Skeletal muscle tissue (tissue), 4 donors: ENCODE data around the gene SIPA1L3. TPM values are rescaled to one million over a fixed set of nuclear protein-coding genes. Genes with fewer than 3 reads are reported as not detected.

Source experiments
- H3K27ac ChIP-seq: one replicate; pipeline ENCODE4 v1.7.0; 2013; ENCODE audit warnings: mild to moderate bottlenecking, low read depth, low read length, inconsistent platforms
- H3K27me3 ChIP-seq, 3 donors: one replicate each; pipeline ENCODE4 v1.7.0; 2013; ENCODE audit warnings: low read length in 3 of 3; ENCODE audit not compliant: control insufficient read depth in 3 of 3, insufficient read depth in 3 of 3
- H3K36me3 ChIP-seq, 3 donors: one replicate each; pipeline ENCODE4 v1.7.0; 2013; ENCODE audit warnings: low read length in 3 of 3; ENCODE audit not compliant: control insufficient read depth in 3 of 3, insufficient read depth in 3 of 3
- H3K4me1 ChIP-seq, 3 donors: one replicate each; pipeline ENCODE4 v1.7.0; 2013; ENCODE audit warnings: low read length in 3 of 3, mild to moderate bottlenecking in 3 of 3; ENCODE audit not compliant: control insufficient read depth in 3 of 3, insufficient read depth in 3 of 3
- H3K4me3 ChIP-seq, 3 donors: one replicate each; pipeline ENCODE4 v1.7.0; 2013; ENCODE audit warnings: low read length in 3 of 3
- H3K9ac ChIP-seq, 3 donors: one replicate each; pipeline ENCODE4 v1.7.0; 2013; ENCODE audit warnings: low read length in 3 of 3, mild to moderate bottlenecking in 3 of 3, moderate library complexity in 2 of 3, low read depth in 1 of 3
- H3K9me3 ChIP-seq, 3 donors: one replicate each; pipeline ENCODE4 v1.7.0; 2013; ENCODE audit warnings: low read length in 3 of 3; ENCODE audit not compliant: control insufficient read depth in 3 of 3
- total RNA-seq: library from RNA; depleted of rRNA; stranded (reverse); fragments of >200 nt; gene quantifications from one replicate; pipeline ENCODE4 v1.2.3, GENCODE V29; 2014
- donor health status: Osteomylitis.

SIPA1L3 gene
- total RNA-seq, 1 donor from 2014 or later = 3.7 TPM

DNA sequence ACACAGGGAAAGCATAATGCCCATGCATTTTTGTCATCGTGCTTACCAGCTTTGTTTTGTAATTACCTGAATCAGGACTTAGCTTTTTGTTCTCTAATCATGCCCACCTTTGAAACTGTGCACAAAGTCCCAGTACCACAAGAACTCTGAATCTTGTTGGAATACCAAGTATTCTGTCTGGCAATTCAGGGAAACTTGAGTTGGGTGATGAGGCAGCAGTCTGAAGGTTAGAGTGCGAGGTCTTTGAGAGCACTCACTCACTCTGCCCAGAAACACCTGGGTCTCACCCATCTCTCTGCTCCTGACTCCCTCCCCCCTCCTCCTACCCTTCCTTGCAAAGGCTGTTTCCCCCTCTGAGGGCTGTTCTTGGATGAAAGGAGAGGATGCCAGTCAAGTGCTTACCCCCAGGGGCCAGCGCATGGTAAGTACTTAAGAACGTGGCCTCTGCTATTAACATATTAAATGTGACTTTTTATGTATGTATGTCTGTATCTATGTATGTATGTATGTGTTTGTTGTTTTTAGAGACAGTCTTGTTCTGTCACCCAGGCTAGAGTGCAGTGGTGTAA lies 22.4 kb downstream of the SIPA1L3 start:
- Histone ChIP-seq H3K27me3 (no peaks in the 10 kb centered on the region), H3K9me3 (no peaks in the 10 kb centered on the region), H3K4me1 (peaks cover 24 to 38% (median 31%) of the 10 kb centered on the region in 3 donors), H3K9ac (no peak overlapping the region), H3K36me3 (no peaks in the 10 kb centered on the region), H3K4me3 (no peak overlapping the region), H3K27ac (no peak overlapping the region)

- Histone ChIP-seq H3K9me3 (peaks cover 0 to 2% (median 2%) of the 10 kb centered on the region in 3 donors), H3K4me3 (no peak overlapping the region), H3K27ac (no peak overlapping the region), H3K4me1 (peaks cover 24 to 39% (median 34%) of the 10 kb centered on the region in 3 donors), H3K9ac (no peak overlapping the region), H3K27me3 (no peaks in the 10 kb centered on the region), H3K36me3 (no peaks in the 10 kb centered on the region)
These were observed 23.4 kb downstream of the SIPA1L3 start for GRCh38 chr19:37930416-37930815.

- H3K4me3 ChIP-seq = peak overlapping the region; percentile 22 to 51 (median 33)
- H3K27ac ChIP-seq = peak overlapping the region; percentile 41
- peak overlapping the region in 2 of 3 donors; percentile 9 to 45 for H3K9ac ChIP-seq
- peaks cover 24 to 34% (median 33%) of the 10 kb centered on the region in 3 donors for H3K4me1 ChIP-seq
- peaks cover 0 to 8% (median 2%) of the 10 kb centered on the region in 3 donors for H3K9me3 ChIP-seq
- H3K27me3 ChIP-seq = no peaks in the 10 kb centered on the region
- H3K36me3 ChIP-seq = no peaks in the 10 kb centered on the region
These were observed 25.1 kb downstream of the SIPA1L3 start for GRCh38 chr19:37931881-37932655.

GRCh38 chr19:37932985-37933936 lies 26.3 kb downstream of the SIPA1L3 start:
- Histone ChIP-seq H3K4me3 (peak overlapping the region in 2 of 3 donors; percentile 4 to 13), H3K27ac (peak overlapping the region; percentile 45), H3K9me3 (peaks cover 0 to 8% (median 2%) of the 10 kb centered on the region in 3 donors), H3K36me3 (no peaks in the 10 kb centered on the region), H3K4me1 (peaks cover 24 to 34% (median 33%) of the 10 kb centered on the region in 3 donors), H3K9ac (peak overlapping the region in 1 of 3 donors; percentile 35), H3K27me3 (no peaks in the 10 kb centered on the region)

GRCh38 chr19:37933937-37934358 lies 26.9 kb downstream of the SIPA1L3 start:
- peak overlapping the region in 2 of 3 donors; percentile 4 to 9 for H3K4me3 ChIP-seq
- H3K27me3 ChIP-seq = no peaks in the 10 kb centered on the region
- peaks cover 24 to 34% (median 29%) of the 10 kb centered on the region in 3 donors for H3K4me1 ChIP-seq
- peak overlapping the region; percentile 45 for H3K27ac ChIP-seq
- peaks cover 0 to 8% (median 2%) of the 10 kb centered on the region in 3 donors for H3K9me3 ChIP-seq
- peak overlapping the region in 1 of 3 donors; percentile 35 for H3K9ac ChIP-seq
- no peaks in the 10 kb centered on the region for H3K36me3 ChIP-seq

GRCh38 chr19:37935341-37935740 lies 28.3 kb downstream of the SIPA1L3 start:
- Histone ChIP-seq H3K36me3 (no peaks in the 10 kb centered on the region), H3K4me3 (no peak overlapping the region), H3K27me3 (no peaks in the 10 kb centered on the region), H3K27ac (no peak overlapping the region), H3K9ac (no peak overlapping the region), H3K9me3 (peaks cover 0 to 8% (median 2%) of the 10 kb centered on the region in 3 donors), H3K4me1 (peaks cover 24 to 34% (median 29%) of the 10 kb centered on the region in 3 donors)

- H3K27ac ChIP-seq = no peak overlapping the region
- no peaks in the 10 kb centered on the region for H3K36me3 ChIP-seq
- H3K9me3 ChIP-seq = peaks cover 0 to 8% (median 2%) of the 10 kb centered on the region in 3 donors
- no peaks in the 10 kb centered on the region for H3K27me3 ChIP-seq
- peaks cover 24 to 34% (median 29%) of the 10 kb centered on the region in 3 donors for H3K4me1 ChIP-seq
- no peak overlapping the region for H3K9ac ChIP-seq
- H3K4me3 ChIP-seq = no peak overlapping the region
These were observed 29.2 kb downstream of the SIPA1L3 start for GRCh38 chr19:37936166-37936565.

DNA sequence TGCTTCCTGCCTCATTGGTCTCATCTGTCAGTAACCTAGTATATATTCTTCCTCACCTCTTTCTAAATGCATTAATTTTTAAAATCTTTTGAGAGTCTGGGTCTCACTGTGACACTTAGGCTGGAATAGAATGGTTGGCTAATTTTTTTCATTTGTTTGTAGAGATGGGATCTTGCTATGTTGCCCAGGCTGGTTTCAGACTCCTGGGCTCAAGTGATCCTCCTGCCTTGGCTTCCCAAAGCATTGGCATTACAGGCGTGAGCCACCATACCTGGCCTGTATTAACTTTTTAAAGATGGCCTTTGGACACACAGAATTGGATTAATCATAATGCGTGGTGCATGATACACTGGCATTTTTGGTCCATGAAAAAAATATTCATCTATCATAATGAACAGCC lies 29.9 kb downstream of the SIPA1L3 start:
- no peaks in the 10 kb centered on the region for H3K27me3 ChIP-seq
- no peak overlapping the region for H3K4me3 ChIP-seq

GRCh38 chr19:37938353-37938752 lies 31.3 kb downstream of the SIPA1L3 start:
- Histone ChIP-seq H3K9me3 (peaks cover 0 to 8% (median 2%) of the 10 kb centered on the region in 3 donors), H3K9ac (no peak overlapping the region)

More for the DNA sequence above, 29.9 kb downstream of the SIPA1L3 start:
- Histone ChIP-seq H3K4me1 (peaks cover 21 to 27% (median 26%) of the 10 kb centered on the region in 3 donors), H3K36me3 (no peaks in the 10 kb centered on the region), H3K27ac (no peak overlapping the region), H3K9ac (no peak overlapping the region), H3K9me3 (peaks cover 0 to 8% (median 2%) of the 10 kb centered on the region in 3 donors)

More at GRCh38 chr19:37938353-37938752, 31.3 kb downstream of the SIPA1L3 start:
- no peak overlapping the region for H3K27ac ChIP-seq
- no peaks in the 10 kb centered on the region for H3K27me3 ChIP-seq
- H3K4me3 ChIP-seq = no peak overlapping the region
- H3K4me1 ChIP-seq = peaks cover 10 to 13% (median 12%) of the 10 kb centered on the region in 3 donors
- H3K36me3 ChIP-seq = no peaks in the 10 kb centered on the region
